ENCODE results near the gene B4GALT2. TPM values are rescaled to one million over a fixed set of nuclear protein-coding genes. Genes with fewer than 3 reads are reported as not detected.

The B4GALT2 gene
- total and polyA plus RNA-seq, 9 of the 15 experiments (the other 6 are each of a cell fraction or from before 2014, with no cell fraction given), result 1.3 to 86.8 (median 43.8) TPM

- Histone ChIP-seq H3K9me1 (ENCODE audit: control insufficient read depth, insufficient read depth, low read length) (no peaks in the 10 kb centered on the region), H3K9ac (ENCODE audit: insufficient read depth in 1 of 2, low read depth in 2 of 2, low read length in 2 of 2) (peak overlapping the region in 1 of 2 experiments; percentile 53; a peak in 1 of 4 replicates), H3K27ac (ENCODE audit: extremely low read depth, low read depth, low read length) (no peak overlapping the region), H4K20me1 (replicated peaks; ENCODE audit: control insufficient read depth, insufficient read depth, low read length) (no peaks in the 10 kb centered on the region; the same call in 1 of the 2 replicates), H3K9me3 (replicated peaks; ENCODE audit: control insufficient read depth, insufficient read depth, low read depth, low read length) (no peaks in the 10 kb centered on the region), H3K4me3 (no peak overlapping the region), H3K27me3 (ENCODE audit: control insufficient read depth in 2 of 2, insufficient read depth in 2 of 2, low read length in 2 of 2) (no peaks in the 10 kb centered on the region), H3K4me2 (ENCODE audit: insufficient read depth, low read length) (no peak overlapping the region), H3K4me1 (replicated peaks in 1 of 2; ENCODE audit: control insufficient read depth in 2 of 2, insufficient read depth in 2 of 2, low read length in 2 of 2) (peaks cover 6 to 50% of the 10 kb centered on the region in 2 experiments; a peak in 4 of 5 replicates), H3K36me3 (ENCODE audit: control insufficient read depth, insufficient read depth, low read length) (0 out of 3 replicates have a peak, but pooled peaks cover 3% of the 10 kb centered on the region), H3K79me2 (ENCODE audit: control insufficient read depth, insufficient read depth, low read length) (no peaks in the 10 kb centered on the region), H2AFZ (ENCODE audit: low read depth, low read length) (no peak overlapping the region)
- ATAC-seq, result peak; percentile 74
- TF ChIP-seq CUX1 (CRISPR knock-in tag; IDR thresholded peaks at IDR 0.05) (no peak), SRF (CRISPR knock-in tag; IDR thresholded peaks at IDR 0.05) (peak in 1 of 2 experiments; percentile 80; a peak in 1 of 4 replicates), BRCA1 (IDR thresholded peaks at IDR 0.05) (no peak), BRCA1 (CRISPR knock-in tag; IDR thresholded peaks at IDR 0.05) (no peak), NRF1 (conservative IDR thresholded peaks at IDR 0.05 in 1 of 2, IDR thresholded peaks at IDR 0.05 in 1 of 2) (peak; percentile 30 to 40; a peak in 2 of 4 replicates)
- 33% methylated on average over 3 of the region's 3 CpGs for WGBS (ENCODE audit: insufficient coverage, low coverage, missing lambda C conversion rate)
- in situ Hi-C loops (cut with MboI) (no loop called here), intact Hi-C loops (cut with micrococcal nuclease) (no loop called here)
- no peak for FAIRE-seq
- POLR2A ChIA-PET, result interaction anchor here (0.7 to 3.9 kb wide), 7 partner anchors 9 to 33 kb away, joined by 4 to 29 read pairs (median 6); partner anchors contain the start of gene SLC6A9
- DNase-seq (ENCODE audit: extremely low read depth in 1 of 4, low spot score in 3 of 4), result peak in 1 of 4 experiments; percentile 25
- no TSS peak for BruUV-seq (replicated peaks)
- CTCF ChIA-PET (ENCODE audit: low intra/inter-chr PET ratio), result no interaction called here
Observed at GRCh38 chr1:44015206-44015605, 36.2 kb downstream of the B4GALT2 start.

Measured in K562 (cell line).